ENCODE results near the gene SRXN1.
"Not testable (repeated sequence)": the region's sequence is repeated elsewhere in the genome, so short reads cannot be mapped to it uniquely, and the experiment has no call there.

The SRXN1 gene

DNA sequence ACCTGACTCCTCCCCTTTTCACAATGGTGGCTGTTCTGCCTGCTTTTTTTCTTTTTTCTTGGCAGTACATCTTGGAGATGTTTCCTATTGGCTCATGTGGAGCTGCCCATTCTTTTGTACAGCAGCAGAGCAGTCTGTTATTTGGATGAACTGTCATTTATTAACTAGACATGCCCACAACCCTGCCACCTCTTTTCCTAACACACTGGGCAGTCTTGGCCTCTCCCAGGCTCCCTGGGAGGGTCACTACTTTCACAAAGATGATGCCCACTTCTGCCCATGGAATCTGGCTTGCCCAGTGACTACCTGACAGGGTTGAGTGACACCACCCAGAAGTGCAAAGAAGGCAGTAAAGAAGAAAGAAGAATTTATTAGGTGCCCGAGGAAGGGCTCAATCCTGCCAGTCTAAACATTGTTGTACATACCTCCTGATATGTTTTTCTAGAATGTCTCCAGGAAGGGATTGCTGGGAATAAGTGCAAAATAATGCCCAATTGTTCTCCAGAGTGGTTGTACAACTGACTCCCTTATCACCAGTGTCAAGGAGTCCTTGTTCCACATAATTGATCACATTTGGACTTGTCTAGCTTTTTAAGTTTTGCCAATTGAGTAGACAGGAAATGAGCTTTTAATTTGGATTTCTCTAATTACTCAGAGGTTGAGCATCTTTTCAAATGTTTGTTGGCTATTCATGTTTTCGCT, 42.3 kb upstream of the SRXN1 start:
- H3K27ac ChIP-seq (ENCODE audit: extremely low read depth, low read depth, low read length), result no peak overlapping the region
- TF ChIP-seq ZNF121 (tag by site-specific recombination; IDR thresholded peaks at IDR 0.05), result no peak
- TF ChIP-seq ZNF544 (tag by site-specific recombination; IDR thresholded peaks at IDR 0.05), result no peak
- TF ChIP-seq ZNF596 (tag by site-specific recombination; IDR thresholded peaks at IDR 0.05), result no peak
- no peak for TF ChIP-seq ZNF24 (tag by site-specific recombination; IDR thresholded peaks at IDR 0.05)
- TF ChIP-seq ZNF645 (tag by site-specific recombination; IDR thresholded peaks at IDR 0.05), result no peak
- TF ChIP-seq, protein P1, sequence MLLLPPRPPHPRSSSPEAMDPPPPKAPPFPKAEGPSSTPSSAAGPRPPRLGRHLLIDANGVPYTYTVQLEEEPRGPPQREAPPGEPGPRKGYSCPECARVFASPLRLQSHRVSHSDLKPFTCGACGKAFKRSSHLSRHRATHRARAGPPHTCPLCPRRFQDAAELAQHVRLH (tag by site-specific recombination; IDR thresholded peaks at IDR 0.05), result no peak
- no peak for TF ChIP-seq HOXD13 (CRISPR knock-in tag; IDR thresholded peaks at IDR 0.05; ENCODE audit: borderline replicate concordance)
- H3K4me3 ChIP-seq (ENCODE audit: low read depth, low read length), result no peak overlapping the region
- no peaks in the 10 kb centered on the region for H3K9me3 ChIP-seq (ENCODE audit: control insufficient read depth, insufficient read depth, low read depth, low read length)
- CTCF ChIA-PET, result interaction anchor here (0.6 to 2.5 kb wide), 4 partner anchors 26 to 104 kb away, joined by 3 to 10 read pairs (median 4); no protein-coding TSS in a partner anchor
- POLR2A ChIA-PET, result no interaction called here
- no peaks in the 10 kb centered on the region for H3K4me1 ChIP-seq (ENCODE audit: control insufficient read depth, insufficient read depth, low read length)
- H3K36me3 ChIP-seq (ENCODE audit: control insufficient read depth in 2 of 2, insufficient read depth in 1 of 2, low read length in 2 of 2), result no peaks in the 10 kb centered on the region

GRCh38 chr20:694496-694895, 41.5 kb upstream of the SRXN1 start:
- Histone ChIP-seq H3K4me3 (ENCODE audit: low read depth, low read length) (no peak overlapping the region), H3K4me1 (ENCODE audit: control insufficient read depth, insufficient read depth, low read length) (no peaks in the 10 kb centered on the region), H3K9me3 (ENCODE audit: control insufficient read depth, insufficient read depth, low read depth, low read length) (no peaks in the 10 kb centered on the region), H3K27ac (ENCODE audit: extremely low read depth, low read depth, low read length) (no peak overlapping the region), H3K36me3 (ENCODE audit: control insufficient read depth in 2 of 2, insufficient read depth in 1 of 2, low read length in 2 of 2) (no peaks in the 10 kb centered on the region)
- CTCF ChIA-PET, result interaction anchor here (0.6 to 2.5 kb wide), 2 partner anchors 28 to 105 kb away, joined by 3 to 10 read pairs; no protein-coding TSS in a partner anchor
- POLR2A ChIA-PET, result no interaction called here
- no peak for TF ChIP-seq ZFP3 (tag by site-specific recombination; IDR thresholded peaks at IDR 0.05; ENCODE audit: low read depth)
- no peak for TF ChIP-seq ZNF362 (tag by site-specific recombination; IDR thresholded peaks at IDR 0.05)
- no peak for TF ChIP-seq MYNN (tag by site-specific recombination; IDR thresholded peaks at IDR 0.05; ENCODE audit: borderline replicate concordance)
- TF ChIP-seq ZIC2 (tag by site-specific recombination; IDR thresholded peaks at IDR 0.05), result no peak
- no peak for TF ChIP-seq GFI1B (tag by site-specific recombination; IDR thresholded peaks at IDR 0.05)
- no peak for TF ChIP-seq PRDM6 (tag by site-specific recombination; IDR thresholded peaks at IDR 0.05)
- TF ChIP-seq ZSCAN16 (tag by site-specific recombination; IDR thresholded peaks at IDR 0.05), result no peak
- no peak for TF ChIP-seq ZNF660 (tag by site-specific recombination; IDR thresholded peaks at IDR 0.05)
- TF ChIP-seq ZNF555 (tag by site-specific recombination; conservative IDR thresholded peaks at IDR 0.05), result no peak
- TF ChIP-seq ZSCAN23 (tag by site-specific recombination; IDR thresholded peaks at IDR 0.05), result no peak
- TF ChIP-seq, protein P2, sequence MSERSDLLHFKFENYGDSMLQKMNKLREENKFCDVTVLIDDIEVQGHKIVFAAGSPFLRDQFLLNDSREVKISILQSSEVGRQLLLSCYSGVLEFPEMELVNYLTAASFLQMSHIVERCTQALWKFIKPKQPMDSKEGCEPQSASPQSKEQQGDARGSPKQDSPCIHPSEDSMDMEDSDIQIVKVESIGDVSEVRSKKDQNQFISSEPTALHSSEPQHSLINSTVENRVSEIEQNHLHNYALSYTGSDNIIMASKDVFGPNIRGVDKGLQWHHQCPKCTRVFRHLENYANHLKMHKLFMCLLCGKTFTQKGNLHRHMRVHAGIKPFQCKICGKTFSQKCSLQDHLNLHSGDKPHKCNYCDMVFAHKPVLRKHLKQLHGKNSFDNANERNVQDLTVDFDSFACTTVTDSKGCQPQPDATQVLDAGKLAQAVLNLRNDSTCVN (tag by site-specific recombination; optimal IDR thresholded peaks at IDR 0.05), result no peak
- no peak for TF ChIP-seq BCL6B (tag by site-specific recombination; IDR thresholded peaks at IDR 0.05)
- no peak for TF ChIP-seq ZFHX2 (tag by site-specific recombination; conservative IDR thresholded peaks at IDR 0.05)
- TF ChIP-seq ZNF416 (tag by site-specific recombination; IDR thresholded peaks at IDR 0.05), result no peak
- TF ChIP-seq REPIN1 (tag by site-specific recombination; IDR thresholded peaks at IDR 0.05; ENCODE audit: low read depth), result no peak
- no peak for TF ChIP-seq ZNF623 (tag by site-specific recombination; IDR thresholded peaks at IDR 0.05)
- TF ChIP-seq, protein P3, sequence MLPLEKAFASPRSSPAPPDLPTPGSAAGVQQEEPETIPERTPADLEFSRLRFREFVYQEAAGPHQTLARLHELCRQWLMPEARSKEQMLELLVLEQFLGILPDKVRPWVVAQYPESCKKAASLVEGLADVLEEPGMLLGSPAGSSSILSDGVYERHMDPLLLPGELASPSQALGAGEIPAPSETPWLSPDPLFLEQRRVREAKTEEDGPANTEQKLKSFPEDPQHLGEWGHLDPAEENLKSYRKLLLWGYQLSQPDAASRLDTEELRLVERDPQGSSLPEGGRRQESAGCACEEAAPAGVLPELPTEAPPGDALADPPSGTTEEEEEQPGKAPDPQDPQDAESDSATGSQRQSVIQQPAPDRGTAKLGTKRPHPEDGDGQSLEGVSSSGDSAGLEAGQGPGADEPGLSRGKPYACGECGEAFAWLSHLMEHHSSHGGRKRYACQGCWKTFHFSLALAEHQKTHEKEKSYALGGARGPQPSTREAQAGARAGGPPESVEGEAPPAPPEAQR (tag by site-specific recombination; IDR thresholded peaks at IDR 0.05), result no peak
- TF ChIP-seq ZNF843 (tag by site-specific recombination; IDR thresholded peaks at IDR 0.05), result no peak

DNA sequence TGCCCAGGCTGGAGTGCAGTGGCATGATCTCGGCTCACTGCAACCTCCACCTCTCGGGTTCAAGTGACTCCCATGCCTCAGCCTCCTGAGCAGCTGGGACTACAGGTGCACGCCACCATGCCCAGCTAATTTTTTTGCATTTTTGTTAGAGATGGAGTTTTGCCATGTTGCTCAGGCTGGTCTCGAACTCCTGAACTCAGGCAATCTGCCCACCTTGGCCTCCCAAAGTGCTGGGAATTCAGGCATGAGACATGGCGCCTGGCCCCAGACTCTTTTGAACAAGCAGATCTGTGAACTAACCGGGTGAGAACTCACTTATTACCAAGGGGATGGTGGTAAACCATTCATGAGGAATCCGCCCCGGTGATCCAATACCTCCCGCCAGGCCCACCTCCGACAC, 40.8 kb upstream of the SRXN1 start:
- H3K9me3 ChIP-seq (ENCODE audit: control insufficient read depth, insufficient read depth, low read depth, low read length); H3K36me3 ChIP-seq (ENCODE audit: control insufficient read depth in 2 of 2, insufficient read depth in 1 of 2, low read length in 2 of 2); H3K4me3 ChIP-seq (ENCODE audit: low read depth, low read length); CTCF ChIA-PET; POLR2A ChIA-PET; H3K27ac ChIP-seq (ENCODE audit: extremely low read depth, low read depth, low read length); H3K4me1 ChIP-seq (ENCODE audit: control insufficient read depth, insufficient read depth, low read length): not testable (repeated sequence)

All from HEK293 (cell line).